ENCODE data around the gene RNF214. TPM values are rescaled to one million over a fixed set of nuclear protein-coding genes. Genes with fewer than 3 reads are reported as not detected.
"Not testable (repeated sequence)": the region's sequence is repeated elsewhere in the genome, so short reads cannot be mapped to it uniquely, and the experiment has no call there.

Gene RNF214
- total RNA-seq: 10 to 100 TPM; 16.2 to 17.9 (median 16.9) TPM

- Mint-ChIP-seq H3K4me1 (ENCODE audit: low read depth) (peaks cover 40% of the 10 kb centered on the region), H3K36me3 (ENCODE audit: insufficient read depth) (peaks cover 21% of the 10 kb centered on the region), H3K9me3 (no peaks in the 10 kb centered on the region), H3K4me3 (peak within 1 kb of the TSS; percentile 99), H3K27me3 (ENCODE audit: low read depth) (no peaks in the 10 kb centered on the region)
- ATAC-seq: peak; percentile 78 to 79
- DNase-seq: peak; percentile 70
Observed at GRCh38 chr11:117232092-117232878, at the start of gene RNF214. Gene RNF214, plus strand, starts transcription at chr11:117232671. Its CDS starts 1,602 bp downstream, at chr11:117234273.

GRCh38 chr11:117183178-117183577, 49.3 kb upstream of the RNF214 start:
- peaks cover 27% of the 10 kb centered on the region for H3K4me1 Mint-ChIP-seq (ENCODE audit: low read depth)
- H3K27me3 Mint-ChIP-seq (ENCODE audit: low read depth); ATAC-seq; H3K36me3 Mint-ChIP-seq (ENCODE audit: insufficient read depth); H3K9me3 Mint-ChIP-seq; H3K4me3 Mint-ChIP-seq; DNase-seq: not testable (repeated sequence)

DNA sequence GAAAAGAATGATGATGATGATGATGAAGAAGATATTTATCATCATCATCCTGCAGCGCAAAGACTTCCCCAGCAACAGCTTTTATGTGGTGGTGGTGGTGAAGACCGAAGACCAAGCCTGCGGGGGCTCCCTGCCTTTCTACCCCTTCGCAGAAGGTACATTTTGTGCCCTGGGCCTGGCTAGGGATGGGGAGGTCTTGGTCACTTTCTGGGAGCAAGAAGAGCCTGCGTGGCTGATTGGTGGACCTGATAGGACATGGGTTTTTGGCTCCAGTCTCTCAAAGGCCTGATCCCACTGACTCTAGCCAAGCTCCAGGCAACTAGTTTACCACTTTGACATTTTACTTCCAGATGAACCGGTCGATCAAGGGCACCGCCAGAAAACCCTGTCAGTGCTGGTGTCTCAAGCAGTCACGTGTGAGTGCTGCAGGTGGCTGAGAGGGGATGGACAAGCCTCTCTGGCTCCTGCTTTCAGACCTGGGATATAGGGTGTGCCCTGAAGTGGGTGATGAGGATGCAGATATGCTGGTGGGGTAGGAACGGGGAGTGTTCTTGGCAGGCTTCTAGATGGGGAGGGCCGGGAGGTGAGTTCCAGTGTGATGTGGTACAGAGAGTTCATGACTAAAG, 48.6 kb upstream of the RNF214 start:
- DNase-seq (no peak), ATAC-seq (no peak)
- no peaks in the 10 kb centered on the region for H3K9me3 Mint-ChIP-seq
- H3K4me1 Mint-ChIP-seq (ENCODE audit: low read depth): peaks cover 23% of the 10 kb centered on the region
- no peak overlapping the region for H3K4me3 Mint-ChIP-seq
- peaks cover 4% of the 10 kb centered on the region for H3K36me3 Mint-ChIP-seq (ENCODE audit: insufficient read depth)
- H3K27me3 Mint-ChIP-seq (ENCODE audit: low read depth): no peaks in the 10 kb centered on the region

DNA sequence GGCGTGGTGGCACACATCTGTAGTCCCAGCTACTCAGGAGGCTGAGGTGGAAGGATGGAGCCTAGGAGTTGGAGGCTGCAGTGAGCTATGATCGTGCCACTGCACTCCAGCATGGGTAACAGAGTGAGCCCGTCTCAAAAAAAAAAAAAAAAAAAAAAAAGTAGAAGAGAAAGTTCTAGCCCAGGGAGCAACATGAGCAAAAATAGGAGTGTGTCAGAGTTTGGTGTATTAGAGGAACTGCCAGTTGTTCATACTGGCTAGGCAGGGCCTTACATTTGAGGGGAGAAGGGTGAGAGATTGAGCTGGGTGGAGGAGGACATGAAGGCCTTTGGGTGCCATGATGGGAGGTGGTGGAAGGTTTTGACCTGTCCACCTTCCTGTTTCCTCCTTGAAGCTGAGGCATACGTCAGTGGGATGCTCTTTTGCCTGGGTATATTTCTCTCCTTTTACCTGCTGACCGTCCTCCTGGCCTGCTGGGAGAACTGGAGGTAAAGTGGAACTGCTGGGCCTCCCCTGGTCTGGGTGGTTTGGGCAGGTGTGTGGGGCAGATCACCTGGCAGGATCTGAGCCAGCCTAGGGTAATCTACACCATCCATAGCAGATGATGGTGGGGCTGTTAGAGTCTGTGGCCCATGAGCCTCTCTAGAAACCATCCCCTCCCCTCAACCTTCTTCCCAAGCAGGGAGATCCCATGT, 46.6 kb upstream of the RNF214 start:
- DNase-seq: no peak
- ATAC-seq: no peak
- Mint-ChIP-seq H3K36me3 (ENCODE audit: insufficient read depth) (peaks cover 4% of the 10 kb centered on the region), H3K4me1 (ENCODE audit: low read depth) (peaks cover 8% of the 10 kb centered on the region), H3K27me3 (ENCODE audit: low read depth) (no peaks in the 10 kb centered on the region), H3K4me3 (no peak overlapping the region), H3K9me3 (no peaks in the 10 kb centered on the region)

GRCh38 chr11:117186431-117186761, 46.1 kb upstream of the RNF214 start:
- Mint-ChIP-seq H3K27me3 (ENCODE audit: low read depth) (no peaks in the 10 kb centered on the region), H3K36me3 (ENCODE audit: insufficient read depth) (peaks cover 4% of the 10 kb centered on the region), H3K9me3 (no peaks in the 10 kb centered on the region), H3K4me3 (no peak overlapping the region), H3K4me1 (ENCODE audit: low read depth) (peaks cover 4% of the 10 kb centered on the region)
- ATAC-seq: no peak
- no peak for DNase-seq

DNA sequence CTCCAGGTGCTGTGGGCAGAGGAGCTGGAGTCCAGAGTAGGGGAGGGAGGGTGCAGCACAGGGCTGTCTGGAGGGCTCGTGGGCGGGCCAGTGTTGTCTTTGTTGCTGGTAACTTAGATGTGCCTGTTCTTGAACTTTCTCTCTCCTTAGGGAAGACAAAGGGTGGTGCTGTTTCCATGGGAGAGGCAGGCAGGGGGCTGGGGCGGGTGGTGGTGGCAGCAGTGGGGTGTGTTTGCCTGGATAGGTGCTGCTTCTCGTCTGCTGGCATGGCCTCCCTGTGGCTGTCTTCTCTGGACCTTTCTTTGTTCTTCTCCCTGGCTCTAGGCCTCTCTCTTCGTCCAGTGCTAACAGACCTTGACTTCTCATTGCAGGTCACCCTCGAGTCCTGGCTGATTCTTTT, 45.5 kb upstream of the RNF214 start:
- Mint-ChIP-seq H3K9me3 (no peaks in the 10 kb centered on the region), H3K36me3 (ENCODE audit: insufficient read depth) (peaks cover 4% of the 10 kb centered on the region), H3K27me3 (ENCODE audit: low read depth) (no peaks in the 10 kb centered on the region), H3K4me1 (ENCODE audit: low read depth) (peaks cover 4% of the 10 kb centered on the region), H3K4me3 (no peak overlapping the region)
- no peak for DNase-seq
- ATAC-seq: no peak

DNA sequence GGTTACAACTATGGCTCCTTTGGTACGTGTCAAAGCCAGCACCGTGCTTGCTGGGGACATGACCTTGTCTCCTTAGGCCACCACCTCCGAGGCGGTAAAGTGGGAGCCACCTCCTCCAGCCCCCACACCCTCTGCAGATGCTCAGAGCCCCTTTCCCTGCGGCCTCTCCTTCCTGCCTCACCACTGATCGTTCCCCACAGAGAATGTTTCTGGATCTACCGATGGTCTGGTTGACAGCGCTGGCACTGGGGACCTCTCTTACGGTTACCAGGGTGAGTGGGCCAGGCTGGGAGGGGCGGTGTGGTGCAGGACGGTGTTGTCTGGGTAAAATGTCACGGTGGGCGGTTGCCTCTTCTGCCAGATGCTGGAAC, 45.1 kb upstream of the RNF214 start:
- peaks cover 7% of the 10 kb centered on the region for H3K36me3 Mint-ChIP-seq (ENCODE audit: insufficient read depth)
- ATAC-seq (no peak), DNase-seq (no peak)
- H3K27me3 Mint-ChIP-seq (ENCODE audit: low read depth): no peaks in the 10 kb centered on the region
- H3K4me3 Mint-ChIP-seq: no peak overlapping the region
- no peaks in the 10 kb centered on the region for H3K9me3 Mint-ChIP-seq
- H3K4me1 Mint-ChIP-seq (ENCODE audit: low read depth): peaks cover 4% of the 10 kb centered on the region

- Mint-ChIP-seq H3K27me3 (ENCODE audit: low read depth) (no peaks in the 10 kb centered on the region), H3K4me1 (ENCODE audit: low read depth) (peaks cover 4% of the 10 kb centered on the region), H3K4me3 (no peak overlapping the region), H3K9me3 (no peaks in the 10 kb centered on the region), H3K36me3 (ENCODE audit: insufficient read depth) (peaks cover 7% of the 10 kb centered on the region)
- DNase-seq: no peak
- no peak for ATAC-seq
Observed at GRCh38 chr11:117187799-117188481, 44.5 kb upstream of the RNF214 start.

GRCh38 chr11:117188620-117189081, 43.8 kb upstream of the RNF214 start:
- H3K4me3 Mint-ChIP-seq: no peak overlapping the region
- H3K36me3 Mint-ChIP-seq (ENCODE audit: insufficient read depth): peaks cover 7% of the 10 kb centered on the region
- DNase-seq (no peak), ATAC-seq (no peak)
- no peaks in the 10 kb centered on the region for H3K9me3 Mint-ChIP-seq
- H3K27me3 Mint-ChIP-seq (ENCODE audit: low read depth): no peaks in the 10 kb centered on the region
- peaks cover 4% of the 10 kb centered on the region for H3K4me1 Mint-ChIP-seq (ENCODE audit: low read depth)

DNA sequence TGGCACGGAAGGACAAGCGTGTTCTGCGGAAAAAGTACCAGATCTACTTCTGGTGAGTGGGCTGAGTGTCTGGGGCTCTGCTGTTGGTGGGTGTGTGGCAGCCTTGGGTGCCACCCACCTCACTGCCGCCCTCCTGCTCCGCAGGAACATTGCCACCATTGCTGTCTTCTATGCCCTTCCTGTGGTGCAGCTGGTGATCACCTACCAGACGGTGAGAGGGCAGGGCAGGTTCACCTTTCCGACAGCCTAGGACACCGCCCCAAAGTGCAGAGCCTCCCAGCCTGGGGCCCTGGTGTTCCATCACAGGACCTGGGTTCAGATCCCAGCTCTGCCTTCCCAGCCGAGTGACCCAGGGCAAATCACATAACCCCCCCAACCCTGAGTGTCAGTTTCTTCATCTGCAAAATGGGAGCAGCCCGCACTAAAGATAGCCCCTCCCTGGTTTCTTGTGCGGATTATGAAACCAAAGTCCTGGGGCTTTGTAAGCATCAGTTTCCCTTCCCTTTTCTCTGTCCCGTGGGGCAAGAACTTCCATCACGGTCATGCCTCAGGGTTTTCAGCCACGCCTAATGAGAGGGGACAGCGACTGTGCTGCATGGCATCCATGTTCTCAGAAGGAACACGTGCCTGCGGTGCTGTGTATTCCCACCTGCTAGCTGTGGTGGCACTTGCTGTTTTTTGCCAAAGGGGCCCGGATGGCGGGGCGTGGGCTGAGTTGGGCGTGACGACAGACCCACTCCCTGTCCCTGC, 43.1 kb upstream of the RNF214 start:
- no peak overlapping the region for H3K4me3 Mint-ChIP-seq
- no peaks in the 10 kb centered on the region for H3K9me3 Mint-ChIP-seq
- DNase-seq (no peak), ATAC-seq (no peak)
- no peaks in the 10 kb centered on the region for H3K27me3 Mint-ChIP-seq (ENCODE audit: low read depth)
- H3K4me1 Mint-ChIP-seq (ENCODE audit: low read depth): peaks cover 4% of the 10 kb centered on the region
- H3K36me3 Mint-ChIP-seq (ENCODE audit: insufficient read depth): peaks cover 7% of the 10 kb centered on the region

DNA sequence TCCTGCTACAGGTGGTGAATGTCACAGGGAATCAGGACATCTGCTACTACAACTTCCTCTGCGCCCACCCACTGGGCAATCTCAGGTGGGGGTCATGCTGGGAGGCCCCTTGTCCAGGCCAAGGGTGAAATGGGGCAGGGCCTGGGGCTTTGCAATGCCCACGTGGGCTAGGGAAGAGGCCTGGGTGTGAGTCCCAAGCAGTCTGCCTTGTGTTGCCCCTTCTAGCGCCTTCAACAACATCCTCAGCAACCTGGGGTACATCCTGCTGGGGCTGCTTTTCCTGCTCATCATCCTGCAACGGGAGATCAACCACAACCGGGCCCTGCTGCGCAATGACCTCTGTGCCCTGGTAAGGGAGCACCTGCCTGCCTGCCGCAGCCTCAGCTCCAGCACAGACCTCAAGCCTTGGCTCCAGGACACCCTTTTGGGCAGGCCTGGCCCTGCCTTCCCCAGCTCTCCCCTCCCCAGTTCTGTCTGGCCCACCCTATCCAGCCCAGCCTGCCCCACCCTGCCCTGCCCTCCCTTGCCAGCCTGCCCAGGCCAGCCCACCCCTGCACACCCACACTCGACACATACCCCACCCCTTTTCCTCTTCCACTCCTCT, 42.4 kb upstream of the RNF214 start:
- Mint-ChIP-seq H3K4me1 (ENCODE audit: low read depth) (peaks cover 4% of the 10 kb centered on the region), H3K36me3 (ENCODE audit: insufficient read depth) (peaks cover 8% of the 10 kb centered on the region), H3K27me3 (ENCODE audit: low read depth) (no peaks in the 10 kb centered on the region), H3K4me3 (no peak overlapping the region), H3K9me3 (no peaks in the 10 kb centered on the region)
- no peak for DNase-seq
- no peak for ATAC-seq

DNA sequence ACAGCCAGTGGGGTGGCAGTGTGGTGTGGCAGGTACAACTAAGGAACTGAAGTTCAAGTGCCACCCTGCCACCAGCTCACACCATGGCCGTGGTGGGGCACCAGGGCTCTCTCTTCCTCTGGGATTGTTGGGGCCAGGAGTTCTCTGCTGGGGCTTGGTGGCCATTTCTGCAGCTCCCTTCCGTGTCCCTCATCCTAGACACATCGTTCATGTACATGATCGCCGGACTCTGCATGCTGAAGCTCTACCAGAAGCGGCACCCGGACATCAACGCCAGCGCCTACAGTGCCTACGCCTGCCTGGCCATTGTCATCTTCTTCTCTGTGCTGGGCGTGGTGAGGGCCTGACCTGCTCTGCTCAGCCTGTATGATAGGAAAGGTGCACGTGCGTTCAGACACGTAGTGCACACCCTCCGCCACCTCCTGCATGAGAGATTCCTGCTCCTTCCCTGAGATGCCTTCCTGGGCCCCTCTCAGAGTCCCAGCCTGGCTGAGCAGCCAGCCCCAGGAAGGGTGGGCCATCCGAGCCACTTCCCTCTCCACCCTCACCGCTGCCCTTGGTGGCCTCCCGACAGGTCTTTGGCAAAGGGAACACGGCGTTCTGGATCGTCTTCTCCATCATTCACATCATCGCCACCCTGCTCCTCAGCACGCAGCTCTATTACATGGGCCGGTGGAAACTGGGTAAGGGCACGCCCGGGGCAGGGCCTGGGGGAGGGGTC, 40.6 kb upstream of the RNF214 start:
- no peak overlapping the region for H3K4me3 Mint-ChIP-seq
- ATAC-seq (no peak), DNase-seq (no peak)
- peaks cover 11% of the 10 kb centered on the region for H3K36me3 Mint-ChIP-seq (ENCODE audit: insufficient read depth)
- no peaks in the 10 kb centered on the region for H3K9me3 Mint-ChIP-seq
- H3K4me1 Mint-ChIP-seq (ENCODE audit: low read depth): peaks cover 4% of the 10 kb centered on the region
- no peaks in the 10 kb centered on the region for H3K27me3 Mint-ChIP-seq (ENCODE audit: low read depth)

DNA sequence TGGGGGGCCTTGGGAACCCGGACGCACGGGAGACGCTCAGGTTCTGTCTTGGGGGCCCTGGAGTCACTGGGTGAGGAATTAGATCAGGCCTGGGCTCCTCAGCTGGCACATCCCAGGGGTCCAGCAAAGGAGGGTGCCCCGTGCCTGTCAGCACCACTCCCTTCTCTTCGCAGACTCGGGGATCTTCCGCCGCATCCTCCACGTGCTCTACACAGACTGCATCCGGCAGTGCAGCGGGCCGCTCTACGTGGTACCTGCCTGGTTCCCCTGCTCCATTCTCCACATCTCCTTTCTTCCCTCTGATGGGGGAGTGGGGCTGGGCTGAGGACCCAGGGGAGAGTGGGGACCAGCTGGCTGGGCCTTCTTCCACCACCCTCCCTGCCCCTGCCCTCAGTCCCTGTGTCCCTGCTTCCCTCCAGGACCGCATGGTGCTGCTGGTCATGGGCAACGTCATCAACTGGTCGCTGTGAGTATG, 40.0 kb upstream of the RNF214 start:
- Mint-ChIP-seq H3K36me3 (ENCODE audit: insufficient read depth) (peaks cover 7% of the 10 kb centered on the region), H3K27me3 (ENCODE audit: low read depth) (no peaks in the 10 kb centered on the region), H3K4me1 (ENCODE audit: low read depth) (peaks cover 2% of the 10 kb centered on the region), H3K4me3 (no peak overlapping the region), H3K9me3 (no peaks in the 10 kb centered on the region)
- no peak for ATAC-seq
- no peak for DNase-seq

Measured in activated T-cell treated with anti-CD3 and anti-CD28 coated beads, Interleukin-2, amount 50 U/mL, for 4 hours (primary cell).